Left hindlimb (tissue), 1 donor: ENCODE results near the gene ARMC7.
A peak's percentile ranks its signal among the peaks of the same experiment; 100 is the strongest.

ENCODE experiments used
- DNase-seq: peaks from one replicate; pipeline ENCODE4 v3.0.0-alpha.2; 2018

Gene ARMC7

GRCh38 chr17:75078284-75079022 is 31.3 kb upstream of the ARMC7 start:
- DNase-seq = no peak

GRCh38 chr17:75079023-75079373 is 30.8 kb upstream of the ARMC7 start:
- no peak for DNase-seq

GRCh38 chr17:75081611-75082540 is 27.9 kb upstream of the ARMC7 start:
- no peak for DNase-seq

- DNase-seq = no peak
Measured at GRCh38 chr17:75082683-75083082, 27.1 kb upstream of the ARMC7 start.

GRCh38 chr17:75084039-75084660 is 25.6 kb upstream of the ARMC7 start:
- no peak for DNase-seq

GRCh38 chr17:75086496-75087181 is 23.1 kb upstream of the ARMC7 start:
- DNase-seq = no peak

GRCh38 chr17:75087182-75087557 is 22.6 kb upstream of the ARMC7 start:
- no peak for DNase-seq

GRCh38 chr17:75087558-75088453 is 22.0 kb upstream of the ARMC7 start, which contains the start of gene SLC16A5:
Gene SLC16A5 (plus strand): TSS chr17:75087954. CDS start chr17:75093637, 5,683 bp downstream.
- peak; percentile 92 for DNase-seq

GRCh38 chr17:75088465-75089417 is 21.0 kb upstream of the ARMC7 start:
- DNase-seq = no peak

- no peak for DNase-seq
Measured at GRCh38 chr17:75090871-75091854, 18.6 kb upstream of the ARMC7 start.

- no peak for DNase-seq
Measured at GRCh38 chr17:75091855-75092327, 17.9 kb upstream of the ARMC7 start.

- DNase-seq = no peak
Measured at GRCh38 chr17:75093548-75094158, 16.1 kb upstream of the ARMC7 start.

GRCh38 chr17:75094871-75095399 is 14.8 kb upstream of the ARMC7 start:
- DNase-seq = no peak

- DNase-seq = peak; percentile 61
Measured at GRCh38 chr17:75096082-75096625, 13.6 kb upstream of the ARMC7 start.

- DNase-seq = no peak
Measured at GRCh38 chr17:75097865-75098264, 11.9 kb upstream of the ARMC7 start.

- DNase-seq = no peak
Measured at GRCh38 chr17:75098861-75099260, 10.9 kb upstream of the ARMC7 start.

GRCh38 chr17:75099881-75100595 is 9.7 kb upstream of the ARMC7 start:
- DNase-seq = no peak
